ENCODE data around the gene FBXO28. TPM values are rescaled to one million over a fixed set of nuclear protein-coding genes. Genes with fewer than 3 reads are reported as not detected.

FBXO28 gene
- total RNA-seq, 1 experiment from 2014 or later: 37.0 TPM

- ATAC-seq (no peak), DNase-seq (ENCODE audit: low read depth, low spot score) (no peak)
- H4K20me1 ChIP-seq (ENCODE audit: insufficient read depth): no peaks in the 10 kb centered on the region
- H3K4me3 ChIP-seq (replicated peaks in 1 of 2; ENCODE audit: low read depth in 1 of 2, low read length in 2 of 2): no peak overlapping the region
- H3K4me2 ChIP-seq (ENCODE audit: low read length): no peak overlapping the region
- H3K27me3 ChIP-seq (ENCODE audit: insufficient read depth, low read length): no peaks in the 10 kb centered on the region
- H3K79me2 ChIP-seq (ENCODE audit: insufficient read depth, low read length): no peaks in the 10 kb centered on the region
- H3K27ac ChIP-seq (ENCODE audit: low read depth, low read length): no peak overlapping the region
- peaks cover 0 to 9% of the 10 kb centered on the region in 2 experiments; a peak in 1 of 4 replicates for H3K4me1 ChIP-seq (ENCODE audit: control insufficient read depth in 1 of 2, insufficient read depth in 2 of 2, low read length in 2 of 2)
- H3K36me3 ChIP-seq (ENCODE audit: control insufficient read depth in 1 of 2, insufficient read depth in 2 of 2, low read length in 2 of 2): no peaks in the 10 kb centered on the region
- no peaks in the 10 kb centered on the region for H3K9me2 ChIP-seq (ENCODE audit: insufficient read depth)
- H2AFZ ChIP-seq (ENCODE audit: low read depth, low read length, poor library complexity, severe bottlenecking): no peak overlapping the region
- ChIA-PET RAD21 (ENCODE audit: low non-redundant PET in 1 of 2, low total read pairs in 2 of 2, uncharacterized antibody in 2 of 2, unreplicated experiment in 2 of 2) (no interaction called here), CTCF (no interaction called here), POLR2A (no interaction called here)
- H3K9me3 ChIP-seq (ENCODE audit: control insufficient read depth in 1 of 2, insufficient read depth in 1 of 2, low read depth in 1 of 2, low read length in 2 of 2): no peaks in the 10 kb centered on the region
- BruUV-seq (replicated peaks): no TSS peak
- intact Hi-C loops (cut with micrococcal nuclease): no loop called here
- no peak overlapping the region for H3K9ac ChIP-seq (ENCODE audit: low read length)
- no peak for TF ChIP-seq ZFX (IDR thresholded peaks at IDR 0.05)
- TF ChIP-seq POLR2A (IDR thresholded peaks at IDR 0.05; ENCODE audit: borderline replicate concordance, extremely low read depth, insufficient read depth, insufficient read length): no peak
- TF ChIP-seq SRF (IDR thresholded peaks at IDR 0.05; ENCODE audit: low read depth): no peak
- no peak for TF ChIP-seq POLR2AphosphoS5 (IDR thresholded peaks at IDR 0.05; ENCODE audit: low read depth, low read length)
- TF ChIP-seq ELF1 (IDR thresholded peaks at IDR 0.05; ENCODE audit: borderline replicate concordance, low read depth): no peak
- no peak for TF ChIP-seq EGR1 (IDR thresholded peaks at IDR 0.05; ENCODE audit: low read depth)
- no peak for TF ChIP-seq RAD21 (IDR thresholded peaks at IDR 0.05; ENCODE audit: low read depth)
- TF ChIP-seq MAX (IDR thresholded peaks at IDR 0.05): no peak
- no peak for TF ChIP-seq SIN3A (IDR thresholded peaks at IDR 0.05; ENCODE audit: low read depth)
- TF ChIP-seq ATF3 (IDR thresholded peaks at IDR 0.05): no peak
- TF ChIP-seq JUND (IDR thresholded peaks at IDR 0.05): no peak
- no peak for TF ChIP-seq ZBTB33 (IDR thresholded peaks at IDR 0.05; ENCODE audit: extremely low read depth, insufficient replicate concordance, low read length)
- TF ChIP-seq SP1 (IDR thresholded peaks at IDR 0.05; ENCODE audit: low read depth): no peak
- TF ChIP-seq CTCF (IDR thresholded peaks at IDR 0.05 in 2 of 3, conservative IDR thresholded peaks at IDR 0.05 in 1 of 3; ENCODE audit: borderline replicate concordance in 1 of 3, insufficient read depth in 1 of 3, low read depth in 2 of 3, low read length in 2 of 3): no peak
- TF ChIP-seq ZNF274 (IDR thresholded peaks at IDR 0.05; ENCODE audit: low read depth, low read length): no peak
- TF ChIP-seq EZH2phosphoT487 (IDR thresholded peaks at IDR 0.05; ENCODE audit: borderline replicate concordance): no peak
- TF ChIP-seq CBX3 (IDR thresholded peaks at IDR 0.05; ENCODE audit: low read depth): no peak
Measured at GRCh38 chr1:224089583-224089982, 24.3 kb upstream of the FBXO28 start.

Measured in HCT116 (cell line).